Lower leg skin (tissue), 4 donors: ENCODE data around the gene NNT. TPM values are rescaled to one million over a fixed set of nuclear protein-coding genes. Genes with fewer than 3 reads are reported as not detected.

Source experiments
- DNase-seq, 2 donors: peaks; one replicate each; pipeline ENCODE4 v3.0.0-alpha.2; 2019; ENCODE audit warnings: low spot score in 2 of 2
- H3K4me3 ChIP-seq: fragments of 200-600 bp; sonication (generic); 2 replicates; pipeline ENCODE4 v1.5.1; 2017; ENCODE audit warnings: mild to moderate bottlenecking, low read depth; ENCODE audit not compliant: poor library complexity, severe bottlenecking
- POLR2A ChIP-seq, 2 donors: fragments of 450-650 bp; IDR thresholded peaks; one replicate each; pipeline ENCODE4 v1.6.1; 2016 to 2017; ENCODE audit warnings: antibody characterized with exemption in 2 of 2, mild to moderate bottlenecking in 1 of 2, moderate library complexity in 1 of 2
- WGBS, 2 donors: methylation state at CpG; one replicate each; pipeline ENCODE4 v1.1.5; 2018; 5-methylcytosine and 5-hydroxymethylcytosine counted together
- intact Hi-C: fragments of 100-400 bp; cut with DNase I; formaldehyde crosslinking; loops from one replicate; pipeline ENCODE4 v1.15.0; 2023; ENCODE audit warnings: low total_unique reads
- total RNA-seq, 4 donors: library from RNA; depleted of rRNA; stranded (reverse); fragments of >200 nt; gene quantifications; one replicate each; pipeline ENCODE4 v1.1.0, GENCODE V29; 2016
- TF ChIP-seq, protein P1 (sequence below), 3 donors: fragments of 450-650 bp; IDR thresholded peaks; one replicate each; pipeline ENCODE4 v1.5.1; 2016; ENCODE audit warnings: antibody characterized with exemption in 3 of 3, mild to moderate bottlenecking in 3 of 3, moderate library complexity in 2 of 3

NNT gene
- total RNA-seq, 4 donors from 2014 or later, result 24.2 to 34.2 (median 27.7) TPM

DNA sequence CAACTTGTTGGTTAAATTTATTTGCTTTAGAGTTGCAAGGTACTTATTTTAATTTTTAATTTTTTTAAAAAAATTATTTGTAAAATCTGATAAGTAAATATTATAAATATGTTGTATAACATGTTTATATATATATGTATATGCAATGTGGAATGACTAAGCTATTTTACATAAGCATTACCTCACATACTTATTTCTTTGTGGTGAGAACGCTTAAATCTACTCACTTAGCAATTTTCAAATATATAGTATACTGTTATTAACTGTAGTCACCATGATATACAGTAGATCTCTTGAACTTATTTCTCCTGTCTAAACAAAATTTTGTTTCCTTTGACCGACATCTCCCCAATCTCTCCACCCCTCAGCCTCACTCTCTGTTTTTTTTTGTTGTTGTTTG, 147.8 kb downstream of the NNT start:
- 89 to 90% methylated on average over 2 of the region's 2 CpGs for WGBS, 2 donors
- no peak overlapping the region for H3K4me3 ChIP-seq
- intact Hi-C loops, result no loop called here
- DNase-seq, result no peak
- TF ChIP-seq, protein P1, sequence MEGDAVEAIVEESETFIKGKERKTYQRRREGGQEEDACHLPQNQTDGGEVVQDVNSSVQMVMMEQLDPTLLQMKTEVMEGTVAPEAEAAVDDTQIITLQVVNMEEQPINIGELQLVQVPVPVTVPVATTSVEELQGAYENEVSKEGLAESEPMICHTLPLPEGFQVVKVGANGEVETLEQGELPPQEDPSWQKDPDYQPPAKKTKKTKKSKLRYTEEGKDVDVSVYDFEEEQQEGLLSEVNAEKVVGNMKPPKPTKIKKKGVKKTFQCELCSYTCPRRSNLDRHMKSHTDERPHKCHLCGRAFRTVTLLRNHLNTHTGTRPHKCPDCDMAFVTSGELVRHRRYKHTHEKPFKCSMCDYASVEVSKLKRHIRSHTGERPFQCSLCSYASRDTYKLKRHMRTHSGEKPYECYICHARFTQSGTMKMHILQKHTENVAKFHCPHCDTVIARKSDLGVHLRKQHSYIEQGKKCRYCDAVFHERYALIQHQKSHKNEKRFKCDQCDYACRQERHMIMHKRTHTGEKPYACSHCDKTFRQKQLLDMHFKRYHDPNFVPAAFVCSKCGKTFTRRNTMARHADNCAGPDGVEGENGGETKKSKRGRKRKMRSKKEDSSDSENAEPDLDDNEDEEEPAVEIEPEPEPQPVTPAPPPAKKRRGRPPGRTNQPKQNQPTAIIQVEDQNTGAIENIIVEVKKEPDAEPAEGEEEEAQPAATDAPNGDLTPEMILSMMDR (IDR thresholded peaks at IDR 0.05), result no peak
- no peak for TF ChIP-seq POLR2A (IDR thresholded peaks at IDR 0.05)

GRCh38 chr5:43753069-43753468, 150.1 kb downstream of the NNT start:
- H3K4me3 ChIP-seq, result no peak overlapping the region
- TF ChIP-seq, protein P1 (IDR thresholded peaks at IDR 0.05), result no peak
- DNase-seq, result no peak
- intact Hi-C loops, result no loop called here
- WGBS, 2 donors, result 91 to 94% methylated on average over 2 of the region's 2 CpGs

Other genes starting within 250 kb of the NNT start
- 10 to 100 TPM; 11.6 to 24.1 (median 14.6) TPM for gene CCL28, start 190.8 kb upstream of the NNT start, total RNA-seq
- 10 to 100 TPM in 3 of 4 donors, 1 to 10 TPM in 1; 3.0 to 13.5 (median 11.9) TPM for gene TMEM267, start 119.3 kb upstream of the NNT start, total RNA-seq
- gene C5orf34, start 88.0 kb upstream of the NNT start, total RNA-seq, result 1 to 10 TPM in 2 of 4 donors, under 1 TPM in 2; 0.91 to 3.9 (median 1.4) TPM
- gene PAIP1, start 46.1 kb upstream of the NNT start, total RNA-seq, result 10 to 100 TPM; 40.5 to 65.4 (median 50.5) TPM